Upper lobe of left lung (tissue), 6 donors: ENCODE results near the gene RDH8. TPM values are rescaled to one million over a fixed set of nuclear protein-coding genes. Genes with fewer than 3 reads are reported as not detected.

Experiments
- ATAC-seq, 2 donors: fragments of 200-7000 bp; cut with Tn5 transposase; one replicate each; pipeline ENCODE4 v1.9.1; 2022; ENCODE audit warnings: mild to moderate bottlenecking in 2 of 2, moderate library complexity in 2 of 2; ENCODE audit not compliant: low FRiP score in 2 of 2
- DNase-seq, 2 donors: peaks; one replicate each; pipeline ENCODE4 v3.0.0-alpha.2; 2019 to 2020
- H3K27ac ChIP-seq, 4 donors: fragments of 200-600 bp; sonication (generic); one replicate each; pipeline ENCODE4 v1.5.1; 2016 to 2019
- H3K27me3 ChIP-seq, 4 donors: fragments of 200-600 bp; sonication (generic); one replicate each; pipeline ENCODE4 v1.5.1; 2017 to 2019
- H3K36me3 ChIP-seq, 4 donors: fragments of 200-600 bp; sonication (generic); one replicate each; pipeline ENCODE4 v1.5.1; 2016 to 2019
- H3K4me1 ChIP-seq, 4 donors: fragments of 200-600 bp; sonication (generic); one replicate each; pipeline ENCODE4 v1.5.1; 2018 to 2019
- H3K4me3 ChIP-seq, 4 donors: fragments of 200-600 bp; sonication (generic); one replicate each; pipeline ENCODE4 v1.5.1; 2017 to 2019; ENCODE audit warnings: mild to moderate bottlenecking in 2 of 4, moderate library complexity in 1 of 4
- H3K9me3 ChIP-seq, 4 donors: fragments of 200-600 bp; sonication (generic); one replicate each; pipeline ENCODE4 v1.5.1; 2018 to 2019
- CTCF ChIP-seq, 6 experiments: fragments of 450-650 bp in 4 of 6; fragments of 200-600 bp in 2 of 6; sonication (generic) in 2 of 6; IDR thresholded peaks; one replicate each; pipeline ENCODE4 v1.5.1; 2016 to 2019; ENCODE audit warnings: antibody characterized with exemption in 6 of 6
- EP300 ChIP-seq, 4 donors: sonication (generic); formaldehyde crosslinking; IDR thresholded peaks; one replicate each; pipeline ENCODE4 v1.5.1; 2017; ENCODE audit warnings: antibody characterized with exemption in 4 of 4, control low read depth in 2 of 4
- POLR2A ChIP-seq, 4 donors: fragments of 450-650 bp; IDR thresholded peaks; one replicate each; pipeline ENCODE4 v1.5.1; 2016 to 2017; ENCODE audit warnings: antibody characterized with exemption in 4 of 4, mild to moderate bottlenecking in 2 of 4
- POLR2AphosphoS5 ChIP-seq, 2 donors: sonication (generic); formaldehyde crosslinking; IDR thresholded peaks; one replicate each; pipeline ENCODE4 v1.5.1; 2017; ENCODE audit warnings: antibody characterized with exemption in 2 of 2
- WGBS, 2 donors: methylation state at CpG; one replicate each; pipeline ENCODE4 v1.1.5; 2017 to 2018; 5-methylcytosine and 5-hydroxymethylcytosine counted together
- total RNA-seq, 6 donors: library from RNA; depleted of rRNA in 4 of 6; stranded (reverse); fragments of >200 nt in 4 of 6; gene quantifications; one replicate each; pipeline versions ENCODE4 v1.1.0 to v1.2.1, GENCODE V29; 2016 to 2021
- donor health status: DM: no; HTN: no; CAD: no; lungs with moderate emphysema.
- donor health status: DM: no; HTN: yes; CAD: no; lungs with severe emphysema.

RDH8 gene
- total RNA-seq, 6 donors from 2014 or later, result not detected

GRCh38 chr19:10010247-10010691 lies 3.0 kb upstream of the RDH8 start, which contains the start of gene COL5A3:
COL5A3 (minus strand) TSS chr19:10010504; CDS start chr19:10010385, 119 bp downstream.
- ATAC-seq, result peak in 1 of 2 donors; percentile 79
- no peaks in the 10 kb centered on the region for H3K9me3 ChIP-seq
- peak in 1 of 2 donors; percentile 88 for DNase-seq
- H3K4me3 ChIP-seq, result peak within 1 kb of the TSS; percentile 7 to 56 (median 48)
- peak in 1 of 2 donors; percentile 9 for TF ChIP-seq POLR2AphosphoS5 (IDR thresholded peaks at IDR 0.05)
- TF ChIP-seq POLR2A (IDR thresholded peaks at IDR 0.05), result no peak
- H3K4me1 ChIP-seq, result peaks cover 10 to 25% (median 10%) of the 10 kb centered on the region in 4 donors
- peak within 1 kb of the TSS in 2 of 4 donors; percentile 10 to 67 for H3K27ac ChIP-seq
- WGBS, 2 donors, result 2 to 4% methylated on average over 10 to 14 of the region's 38 CpGs
- no peaks in the 10 kb centered on the region for H3K36me3 ChIP-seq
- H3K27me3 ChIP-seq, result peaks cover 0 to 20% (median 6%) of the 10 kb centered on the region in 4 donors

DNA sequence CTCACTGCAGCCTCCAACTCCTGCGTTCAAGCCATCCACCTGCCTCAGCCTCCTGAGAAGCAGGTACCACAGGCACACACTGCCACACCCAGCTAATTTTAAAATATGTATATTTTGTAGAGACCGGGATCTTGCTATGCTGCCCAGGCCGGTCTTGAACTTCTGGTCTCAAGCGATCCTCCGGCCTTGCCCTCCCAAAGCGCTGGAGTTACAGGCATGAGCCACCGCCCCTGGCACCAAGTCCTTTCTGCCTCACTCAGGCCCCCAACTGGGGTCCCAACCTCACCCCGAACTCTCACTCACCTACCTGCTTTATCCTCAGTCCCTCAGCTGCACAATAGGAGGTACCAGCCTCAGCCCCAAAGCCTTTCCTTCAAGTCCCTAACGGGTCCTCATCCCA lies 2.3 kb upstream of the RDH8 start:
- H3K4me1 ChIP-seq, result peaks cover 10 to 25% (median 10%) of the 10 kb centered on the region in 4 donors
- DNase-seq, result no peak
- 85 to 89% methylated on average over 9 of the region's 9 CpGs for WGBS, 2 donors
- H3K36me3 ChIP-seq, result no peaks in the 10 kb centered on the region
- ATAC-seq, result no peak
- H3K9me3 ChIP-seq, result no peaks in the 10 kb centered on the region
- H3K27me3 ChIP-seq, result peaks cover 0 to 20% (median 6%) of the 10 kb centered on the region in 4 donors
- TF ChIP-seq EP300 (IDR thresholded peaks at IDR 0.05) (no peak), CTCF (IDR thresholded peaks at IDR 0.05) (no peak), POLR2A (IDR thresholded peaks at IDR 0.05) (no peak), POLR2AphosphoS5 (IDR thresholded peaks at IDR 0.05) (no peak)
- no peak overlapping the region for H3K27ac ChIP-seq
- H3K4me3 ChIP-seq, result peak overlapping the region in 1 of 4 donors; percentile 56

DNA sequence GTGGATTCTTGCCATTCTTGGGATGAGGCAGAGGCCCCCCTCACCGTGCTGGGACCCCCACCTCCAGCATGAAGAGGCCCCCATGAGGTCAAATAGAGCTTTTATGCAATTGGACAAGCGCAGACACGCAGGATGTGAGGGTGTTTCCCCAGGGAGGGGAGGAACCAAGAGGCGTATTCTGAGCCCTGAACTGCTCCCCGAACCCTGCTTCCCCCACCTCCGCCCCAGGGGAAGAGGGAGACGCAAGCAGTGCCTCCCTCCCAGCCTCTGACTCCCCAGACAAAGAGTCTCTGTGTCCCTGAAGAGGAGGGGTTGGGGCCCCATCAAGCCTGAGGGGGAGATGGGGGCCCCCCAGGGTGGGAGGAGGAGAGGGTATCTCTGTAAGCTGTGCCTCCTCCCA lies 1.3 kb upstream of the RDH8 start:
- DNase-seq (no peak), ATAC-seq (no peak)
- 0 to 29% methylated on average over 1 to 4 of the region's 7 CpGs for WGBS, 2 donors
- Histone ChIP-seq H3K9me3 (no peaks in the 10 kb centered on the region), H3K36me3 (no peaks in the 10 kb centered on the region), H3K27me3 (peaks cover 0 to 20% (median 6%) of the 10 kb centered on the region in 4 donors), H3K27ac (no peak overlapping the region), H3K4me3 (no peak overlapping the region), H3K4me1 (peaks cover 7 to 25% (median 10%) of the 10 kb centered on the region in 4 donors)
- TF ChIP-seq EP300 (IDR thresholded peaks at IDR 0.05) (no peak), POLR2AphosphoS5 (IDR thresholded peaks at IDR 0.05) (no peak), CTCF (IDR thresholded peaks at IDR 0.05) (no peak), POLR2A (IDR thresholded peaks at IDR 0.05) (no peak)

- DNase-seq (no peak), ATAC-seq (no peak)
- H3K27ac ChIP-seq, result no peak overlapping the region
- 35 to 38% methylated on average over 5 to 6 of the region's 6 CpGs for WGBS, 2 donors
- TF ChIP-seq EP300 (IDR thresholded peaks at IDR 0.05), result no peak
- H3K36me3 ChIP-seq, result no peaks in the 10 kb centered on the region
- H3K9me3 ChIP-seq, result no peaks in the 10 kb centered on the region
- H3K4me1 ChIP-seq, result peaks cover 7 to 18% (median 10%) of the 10 kb centered on the region in 4 donors
- peaks cover 0 to 20% (median 6%) of the 10 kb centered on the region in 4 donors for H3K27me3 ChIP-seq
- no peak overlapping the region for H3K4me3 ChIP-seq
Observed at GRCh38 chr19:10013834-10014618, 743 bp downstream of the RDH8 start.

DNA sequence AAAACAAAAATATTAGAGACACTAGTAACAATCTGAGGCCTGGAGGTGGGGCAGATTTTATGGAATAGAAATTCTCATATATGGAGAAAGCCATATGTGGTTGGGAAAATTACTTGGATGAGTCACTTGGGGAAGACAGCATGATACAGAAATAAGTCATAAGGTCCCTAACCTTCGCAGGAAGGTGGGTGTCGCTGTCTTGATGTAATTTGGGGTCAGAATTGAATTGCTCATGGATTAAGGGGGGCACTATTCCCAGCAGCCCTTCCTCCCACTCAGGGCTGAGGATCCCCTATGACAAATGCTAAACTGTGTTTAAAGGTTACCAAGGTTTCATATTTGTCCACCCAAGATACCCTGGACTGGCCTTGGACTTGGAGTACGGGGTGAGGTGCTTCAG lies 5.0 kb downstream of the RDH8 start:
- Histone ChIP-seq H3K9me3 (no peaks in the 10 kb centered on the region), H3K4me3 (no peak overlapping the region), H3K4me1 (no peaks in the 10 kb centered on the region), H3K36me3 (no peaks in the 10 kb centered on the region), H3K27me3 (no peaks in the 10 kb centered on the region), H3K27ac (no peak overlapping the region)
- TF ChIP-seq POLR2AphosphoS5 (IDR thresholded peaks at IDR 0.05) (no peak), CTCF (IDR thresholded peaks at IDR 0.05) (no peak), EP300 (IDR thresholded peaks at IDR 0.05) (no peak), POLR2A (IDR thresholded peaks at IDR 0.05) (no peak)
- 77 to 86% methylated on average over 3 of the region's 3 CpGs for WGBS, 2 donors
- ATAC-seq (no peak), DNase-seq (no peak)
